Lung (tissue), 12 donors: ENCODE measurements around the gene FGF1. TPM values are rescaled to one million over a fixed set of nuclear protein-coding genes. Genes with fewer than 3 reads are reported as not detected.

Experiments used
- ATAC-seq: fragments of 200-7000 bp; cut with Tn5 transposase; one replicate; pipeline ENCODE4 v1.9.1; 2020; ENCODE audit warnings: moderate number of reproducible peaks; ENCODE audit not compliant: insufficient read depth, low FRiP score
- DNase-seq, 3 donors: peaks; one replicate each; pipeline ENCODE4 v3.0.0-alpha.2; 2013 to 2017
- H3K27ac ChIP-seq, 2 donors: one replicate each; pipeline ENCODE4 v1.5.1; 2013; ENCODE audit warnings: mild to moderate bottlenecking in 2 of 2, moderate library complexity in 2 of 2, control low read depth in 1 of 2, inconsistent platforms in 1 of 2, low read depth in 1 of 2, low read length in 1 of 2
- H3K27me3 ChIP-seq, 3 donors: one replicate each; pipeline ENCODE4 v1.5.1; 2013; ENCODE audit warnings: low read length in 2 of 3; ENCODE audit not compliant: control insufficient read depth in 3 of 3, insufficient read depth in 3 of 3
- H3K36me3 ChIP-seq, 4 donors: one replicate each; pipeline ENCODE4 v1.5.1; 2013; ENCODE audit warnings: low read length in 4 of 4, mild to moderate bottlenecking in 1 of 4, moderate library complexity in 1 of 4; ENCODE audit not compliant: control insufficient read depth in 4 of 4, insufficient read depth in 4 of 4
- H3K4me1 ChIP-seq, 5 donors: one replicate each; pipeline ENCODE4 v1.5.1; 2013; ENCODE audit warnings: low read length in 5 of 5, mild to moderate bottlenecking in 2 of 5, moderate library complexity in 1 of 5; ENCODE audit not compliant: control insufficient read depth in 5 of 5, insufficient read depth in 5 of 5
- H3K4me3 ChIP-seq: one replicate; pipeline ENCODE4 v1.5.1; 2013; ENCODE audit warnings: mild to moderate bottlenecking, control low read depth, moderate library complexity
- H3K9ac ChIP-seq, 2 donors: one replicate each; pipeline ENCODE4 v1.5.1; 2013; ENCODE audit warnings: low read length in 2 of 2, control low read depth in 1 of 2; ENCODE audit not compliant: insufficient read depth in 1 of 2
- H3K9me3 ChIP-seq, 4 donors: one replicate each; pipeline ENCODE4 v1.5.1; 2013; ENCODE audit warnings: low read length in 3 of 4, mild to moderate bottlenecking in 1 of 4, moderate library complexity in 1 of 4; ENCODE audit not compliant: control insufficient read depth in 4 of 4, insufficient read depth in 3 of 4
- WGBS, 2 donors: extraction: QIAGEN DNeasy Blood & Tissue Kit; methylation state at CpG; one replicate each; pipeline ENCODE4 v1.1.7; 2013; 5-methylcytosine and 5-hydroxymethylcytosine counted together
- polyA plus RNA-seq, 2 donors: library from polyadenylated mRNA; stranded (reverse); fragments of 200-250 nt; gene quantifications; one replicate each; pipeline ENCODE4 v1.2.1, GENCODE V29; 2013
- total RNA-seq, 2 donors: library from RNA; depleted of rRNA in 1 of 2; stranded (reverse); fragments of >200 nt in 1 of 2; gene quantifications; one replicate each; pipeline ENCODE4 v1.2.1, GENCODE V29; 2014 to 2021
- TF ChIP-seq, protein P1 (sequence below): IDR thresholded peaks from 2 replicates; pipeline ENCODE4 v1.5.1; 2012; ENCODE audit warnings: mild to moderate bottlenecking; ENCODE audit errors: control extremely low read depth, extremely low read depth
- donor health status: control.
- donor health status: control.
- donor health status: Bipolar disorder and iron deficiency.
- donor health status: healthy.
- donor health status: DM: yes; HTN: yes; CAD: no.

Gene FGF1
- total and polyA plus RNA-seq, 4 donors: 0.47 to 1.4 (median 1.0) TPM

DNA sequence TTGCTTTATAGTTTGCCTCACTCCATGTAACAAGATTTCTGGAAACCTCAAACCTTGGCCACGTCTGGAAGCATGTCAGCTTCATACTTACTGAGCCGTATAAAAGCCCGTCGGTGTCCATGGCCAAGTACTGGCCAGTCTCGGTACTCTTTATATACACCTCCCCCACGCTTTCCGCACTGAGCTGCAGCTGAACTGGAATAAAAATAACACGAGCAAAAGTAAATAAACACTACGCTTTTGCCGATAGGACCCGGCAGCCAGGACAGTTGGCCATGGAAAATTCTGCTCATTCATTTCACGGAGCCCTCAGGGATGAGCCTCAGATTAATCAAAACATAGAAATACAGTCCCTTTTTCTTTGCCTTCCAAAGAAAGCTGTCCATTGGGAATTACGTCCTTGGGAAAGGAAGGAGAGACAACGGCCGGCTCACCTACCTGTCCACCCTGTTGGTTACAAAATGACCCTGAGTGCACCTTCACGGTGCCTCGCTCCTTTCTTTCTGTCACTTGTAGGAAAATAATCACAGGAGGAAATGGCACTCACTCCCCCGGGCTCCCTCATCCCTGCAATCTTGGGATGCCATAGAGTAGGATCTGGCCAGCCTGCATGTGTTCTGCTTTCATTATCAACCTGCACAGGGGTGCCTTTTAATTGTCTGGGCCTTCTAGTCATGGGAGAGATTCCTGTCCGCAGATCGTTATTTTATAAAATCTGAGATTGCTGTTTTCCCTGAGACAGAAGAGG, 85.1 kb downstream of the FGF1 start:
- 42 to 59% methylated on average over 20 of the region's 20 CpGs for whole genome bisulfite sequencing, 2 donors

DNA sequence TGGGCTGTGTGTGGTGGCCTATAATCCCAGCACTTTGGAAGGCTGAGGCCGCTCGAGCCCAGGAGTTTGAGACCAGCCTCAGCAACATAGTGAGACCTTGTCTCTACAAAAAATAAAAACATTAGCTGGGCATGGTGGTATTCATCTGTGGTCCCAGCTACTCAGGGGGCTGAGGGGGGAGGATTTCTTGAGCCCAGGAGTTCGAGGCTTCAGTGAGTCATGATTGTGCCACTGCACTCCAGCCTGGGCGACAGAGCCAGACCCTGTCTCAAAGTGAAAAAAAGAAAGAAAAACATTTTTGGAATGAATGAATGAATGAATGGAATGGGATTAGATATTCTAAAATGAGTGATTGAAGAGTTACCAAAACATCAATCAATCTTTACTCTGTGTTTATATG, 85.8 kb downstream of the FGF1 start:
- Histone ChIP-seq H3K27ac (no peak overlapping the region), H3K9me3 (no peaks in the 10 kb centered on the region), H3K4me3 (no peak overlapping the region), H3K36me3 (no peaks in the 10 kb centered on the region), H3K27me3 (no peaks in the 10 kb centered on the region), H3K9ac (no peak overlapping the region), H3K4me1 (peaks cover under 1 to 15% (median 5%) of the 10 kb centered on the region in 5 donors)
- 80 to 87% methylated on average over 4 of the region's 4 CpGs for WGBS, 2 donors
- TF ChIP-seq, protein P1, sequence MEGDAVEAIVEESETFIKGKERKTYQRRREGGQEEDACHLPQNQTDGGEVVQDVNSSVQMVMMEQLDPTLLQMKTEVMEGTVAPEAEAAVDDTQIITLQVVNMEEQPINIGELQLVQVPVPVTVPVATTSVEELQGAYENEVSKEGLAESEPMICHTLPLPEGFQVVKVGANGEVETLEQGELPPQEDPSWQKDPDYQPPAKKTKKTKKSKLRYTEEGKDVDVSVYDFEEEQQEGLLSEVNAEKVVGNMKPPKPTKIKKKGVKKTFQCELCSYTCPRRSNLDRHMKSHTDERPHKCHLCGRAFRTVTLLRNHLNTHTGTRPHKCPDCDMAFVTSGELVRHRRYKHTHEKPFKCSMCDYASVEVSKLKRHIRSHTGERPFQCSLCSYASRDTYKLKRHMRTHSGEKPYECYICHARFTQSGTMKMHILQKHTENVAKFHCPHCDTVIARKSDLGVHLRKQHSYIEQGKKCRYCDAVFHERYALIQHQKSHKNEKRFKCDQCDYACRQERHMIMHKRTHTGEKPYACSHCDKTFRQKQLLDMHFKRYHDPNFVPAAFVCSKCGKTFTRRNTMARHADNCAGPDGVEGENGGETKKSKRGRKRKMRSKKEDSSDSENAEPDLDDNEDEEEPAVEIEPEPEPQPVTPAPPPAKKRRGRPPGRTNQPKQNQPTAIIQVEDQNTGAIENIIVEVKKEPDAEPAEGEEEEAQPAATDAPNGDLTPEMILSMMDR: no peak
- DNase-seq (no peak), ATAC-seq (no peak)

More for the DNA sequence above, 85.1 kb downstream of the FGF1 start:
- peak; percentile 65 to 88 (median 83) for DNase-seq
- Histone ChIP-seq H3K36me3 (no peaks in the 10 kb centered on the region), H3K9me3 (no peaks in the 10 kb centered on the region), H3K4me1 (peaks cover 3 to 21% (median 7%) of the 10 kb centered on the region in 5 donors), H3K4me3 (no peak overlapping the region), H3K9ac (no peak overlapping the region), H3K27me3 (no peaks in the 10 kb centered on the region), H3K27ac (peak overlapping the region in 1 of 2 donors; percentile 11)
- TF ChIP-seq, protein P1: no peak
- ATAC-seq: no peak

DNA sequence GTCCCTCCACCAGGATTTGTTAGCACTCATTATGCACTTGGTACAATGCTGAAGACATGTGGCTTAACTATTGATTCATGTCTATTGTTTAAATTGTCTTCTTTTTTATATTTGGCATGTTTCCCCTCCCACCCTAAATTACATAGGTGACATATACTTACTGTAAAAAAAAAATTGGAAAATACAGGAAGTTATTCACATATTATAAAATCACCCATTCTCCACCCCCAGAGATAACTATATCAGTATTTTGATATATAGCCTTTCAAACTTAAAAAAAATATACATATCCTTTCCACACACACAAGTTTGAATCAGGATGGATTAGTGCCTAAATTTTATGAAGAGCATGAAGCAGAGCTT, 87.6 kb downstream of the FGF1 start:
- DNase-seq (no peak), ATAC-seq (no peak)
- H3K4me1 ChIP-seq: peaks cover 0 to 15% (median 5%) of the 10 kb centered on the region in 5 donors
- no peaks in the 10 kb centered on the region for H3K36me3 ChIP-seq
- H3K4me3 ChIP-seq: no peak overlapping the region
- TF ChIP-seq, protein P1: no peak
- no peaks in the 10 kb centered on the region for H3K9me3 ChIP-seq
- no peak overlapping the region for H3K9ac ChIP-seq
- no peaks in the 10 kb centered on the region for H3K27me3 ChIP-seq
- H3K27ac ChIP-seq: no peak overlapping the region
